Heart left ventricle (tissue), 13 donors: Measurements from ENCODE around the gene PTGES3L.

ENCODE experiments used
- POLR2A ChIP-seq, 2 donors: fragments of 450-650 bp; IDR thresholded peaks; one replicate each; pipeline ENCODE4 v1.6.1; 2017; ENCODE audit warnings: antibody characterized with exemption in 2 of 2, mild to moderate bottlenecking in 2 of 2, moderate library complexity in 2 of 2
- TF ChIP-seq, protein P1 (sequence below), 12 donors: fragments of 200-600 bp; sonication (generic) in 4 of 12; IDR thresholded peaks; one replicate each; pipeline versions ENCODE4 v1.5.0 to v1.8.0; 2018 to 2022; ENCODE audit warnings: antibody characterized with exemption in 12 of 12, mild to moderate bottlenecking in 5 of 12
- donor health status: ischemic (EF 13 %, LVEDD 7.1; RV severe dilation, severe dysfunction).
- donor health status: DM: no; HTN: yes; CAD: no.
- donor health status: DM: no; HTN: no; CAD: no.
- donor health status: ischemic (EF 25% LVEDD 6.9; RV normal size, moderate dysfunction).
- donor health status: ischemic (EF 25% LVEDD 5.7; RV mildly dilated, moderate dysfunction).
- donor health status: ischemic (EF 35%, LVEDD 5.7; RV mildly dilated, moderate dysfunction).
- donor health status: nonischemic (EF 11% LVEDD 7.7; RV severe dilation, severe dysfunction).
- donor health status: DM: yes; HTN: yes; CAD: no.
- donor health status: PGD.
- donor health status: ischemic (EF 29% LVEDD 5.4; RV normal size, mild dysfunction).
- donor health status: nonischemic (EF 23%, LVEDD 6.1; RV moderate dilation, normal function).

DNA sequence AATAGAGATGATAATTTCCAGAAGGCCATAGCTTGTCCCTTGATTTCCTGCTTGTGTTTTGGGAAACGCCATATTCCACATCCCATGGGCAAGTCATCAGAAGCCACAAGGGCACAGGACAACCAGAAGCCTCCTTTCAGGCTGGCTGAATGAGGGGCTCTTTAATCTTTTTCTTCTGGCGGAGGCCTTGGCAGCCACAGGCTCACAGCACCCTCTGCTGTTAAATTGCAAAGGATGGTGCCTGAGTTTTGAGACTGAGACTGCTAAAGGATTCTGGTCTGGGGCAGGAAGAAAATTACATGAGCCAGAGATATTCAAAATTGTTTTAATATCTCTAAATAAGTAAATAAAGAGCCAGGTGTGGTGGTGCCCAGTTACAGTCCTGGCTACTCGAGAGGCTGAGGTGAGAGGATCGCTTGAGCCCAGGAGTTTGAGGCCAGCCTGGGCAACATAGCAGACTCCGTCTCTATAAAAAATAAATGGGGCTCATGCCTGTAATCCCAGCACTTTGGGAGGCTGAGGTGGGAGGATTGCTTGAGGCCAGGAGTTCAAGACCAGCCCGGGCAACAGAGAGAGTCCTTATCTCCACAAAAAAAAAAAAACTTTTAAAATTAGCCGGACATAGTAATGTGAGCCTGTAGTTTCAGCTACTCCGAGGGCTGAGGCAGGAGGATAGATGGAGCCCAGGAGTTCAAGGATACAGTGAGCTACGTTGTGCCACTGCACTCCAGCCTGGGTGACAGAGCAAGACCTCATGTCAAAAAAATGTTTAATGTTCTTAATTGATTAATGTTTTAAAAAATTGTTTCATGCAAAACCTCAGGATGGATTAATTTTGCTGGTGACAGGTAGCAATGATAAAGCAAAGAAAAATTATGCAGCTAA is 41.9 kb downstream of the PTGES3L start:
- no peak for TF ChIP-seq POLR2A (IDR thresholded peaks at IDR 0.05)
- TF ChIP-seq, protein P1, sequence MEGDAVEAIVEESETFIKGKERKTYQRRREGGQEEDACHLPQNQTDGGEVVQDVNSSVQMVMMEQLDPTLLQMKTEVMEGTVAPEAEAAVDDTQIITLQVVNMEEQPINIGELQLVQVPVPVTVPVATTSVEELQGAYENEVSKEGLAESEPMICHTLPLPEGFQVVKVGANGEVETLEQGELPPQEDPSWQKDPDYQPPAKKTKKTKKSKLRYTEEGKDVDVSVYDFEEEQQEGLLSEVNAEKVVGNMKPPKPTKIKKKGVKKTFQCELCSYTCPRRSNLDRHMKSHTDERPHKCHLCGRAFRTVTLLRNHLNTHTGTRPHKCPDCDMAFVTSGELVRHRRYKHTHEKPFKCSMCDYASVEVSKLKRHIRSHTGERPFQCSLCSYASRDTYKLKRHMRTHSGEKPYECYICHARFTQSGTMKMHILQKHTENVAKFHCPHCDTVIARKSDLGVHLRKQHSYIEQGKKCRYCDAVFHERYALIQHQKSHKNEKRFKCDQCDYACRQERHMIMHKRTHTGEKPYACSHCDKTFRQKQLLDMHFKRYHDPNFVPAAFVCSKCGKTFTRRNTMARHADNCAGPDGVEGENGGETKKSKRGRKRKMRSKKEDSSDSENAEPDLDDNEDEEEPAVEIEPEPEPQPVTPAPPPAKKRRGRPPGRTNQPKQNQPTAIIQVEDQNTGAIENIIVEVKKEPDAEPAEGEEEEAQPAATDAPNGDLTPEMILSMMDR (IDR thresholded peaks at IDR 0.05) = peak; percentile 52 to 80 (median 66)
